ENCODE results near the gene HABP2.

Gene HABP2

DNA sequence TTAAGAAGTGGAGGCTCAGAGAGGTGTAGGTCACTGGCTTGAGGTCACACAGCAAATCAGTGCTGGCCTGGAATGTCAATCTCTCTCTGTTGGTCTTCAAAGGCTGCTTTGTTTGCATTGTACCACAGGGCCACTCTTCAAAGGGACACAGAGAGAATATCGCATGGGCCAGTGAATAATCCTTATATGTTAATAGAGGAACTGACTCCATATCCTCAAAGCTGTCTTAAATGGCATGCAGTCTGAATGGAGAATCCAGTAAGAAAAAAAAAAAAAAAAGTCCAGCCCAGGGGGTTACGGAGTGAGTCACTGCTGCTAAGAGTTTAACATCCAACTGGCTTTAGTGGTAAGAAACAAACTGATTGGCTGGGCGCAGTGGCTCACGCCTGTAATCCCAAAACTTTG lies 56.9 kb downstream of the HABP2 start:
- no peak for DNase-seq

DNA sequence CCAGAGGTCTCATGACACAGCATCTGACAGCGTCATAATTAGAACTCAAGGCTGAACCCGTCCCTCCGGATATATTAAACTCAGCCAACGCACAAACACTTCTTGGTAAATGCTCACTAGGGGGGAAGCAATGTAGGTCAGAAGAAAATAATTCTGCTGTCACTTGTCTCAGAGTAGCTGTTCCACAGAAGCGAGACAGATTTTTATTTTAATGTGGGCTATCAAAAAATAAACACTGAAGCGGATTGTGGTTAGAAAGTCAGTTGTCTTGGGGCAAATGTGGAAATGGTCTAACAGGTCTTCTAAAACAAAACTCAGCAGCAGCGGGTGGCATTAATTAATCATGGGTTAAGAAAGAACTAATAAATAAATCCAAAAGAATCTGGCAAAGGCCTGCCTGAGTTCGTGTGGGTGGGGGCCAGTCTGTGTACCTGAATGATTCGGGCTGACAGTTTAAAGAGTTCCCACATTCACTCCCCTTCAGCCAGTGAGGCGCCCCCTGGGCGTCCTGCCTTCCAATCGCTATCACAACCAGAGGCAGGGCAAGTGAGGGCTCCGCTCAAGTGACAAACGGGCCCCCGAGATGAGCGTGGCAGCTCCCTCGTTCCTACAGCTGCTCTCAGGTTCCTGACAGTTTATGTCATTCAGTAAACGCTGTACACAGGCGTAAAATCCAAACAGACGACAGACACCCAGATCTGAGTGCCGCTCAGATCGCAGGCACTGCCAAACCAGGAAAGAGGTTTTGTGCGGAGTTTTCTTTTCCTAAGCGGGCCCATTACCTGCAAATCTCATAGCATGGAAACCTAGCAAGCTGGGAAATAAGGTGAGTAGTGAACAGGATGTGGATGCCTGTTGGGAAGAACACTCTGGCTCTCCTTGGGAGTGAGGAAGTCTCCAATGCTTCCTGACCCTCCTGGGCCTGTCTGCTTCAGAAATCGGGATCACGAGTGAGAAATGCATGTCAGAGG lies 58.1 kb downstream of the HABP2 start:
- no peak for DNase-seq

GRCh38 chr10:113612154-113612553 lies 59.3 kb downstream of the HABP2 start:
- DNase-seq: no peak

DNA sequence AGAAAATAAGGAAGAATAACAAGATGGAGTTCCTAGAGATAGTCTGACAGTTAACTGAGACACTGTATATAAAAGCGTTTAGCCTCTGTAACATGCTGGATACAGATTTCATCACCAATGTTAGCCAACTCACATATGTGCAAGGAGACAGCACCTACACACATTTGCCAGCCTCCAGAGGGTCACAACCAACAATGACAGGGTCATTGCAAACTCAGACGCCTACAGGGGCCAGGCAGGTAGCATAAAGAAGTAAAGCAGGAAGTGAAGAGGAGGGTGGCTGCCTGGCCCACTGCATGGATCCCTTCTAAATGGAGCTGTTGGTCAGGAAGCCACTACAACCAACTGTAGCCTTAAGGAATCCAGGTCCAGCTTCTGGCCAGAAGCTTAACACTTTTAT lies 60.6 kb downstream of the HABP2 start:
- DNase-seq: no peak

- no peak for DNase-seq
Measured at GRCh38 chr10:113613977-113614690, 61.3 kb downstream of the HABP2 start.

- no peak for DNase-seq
Measured at GRCh38 chr10:113616244-113617074, 63.6 kb downstream of the HABP2 start.

DNA sequence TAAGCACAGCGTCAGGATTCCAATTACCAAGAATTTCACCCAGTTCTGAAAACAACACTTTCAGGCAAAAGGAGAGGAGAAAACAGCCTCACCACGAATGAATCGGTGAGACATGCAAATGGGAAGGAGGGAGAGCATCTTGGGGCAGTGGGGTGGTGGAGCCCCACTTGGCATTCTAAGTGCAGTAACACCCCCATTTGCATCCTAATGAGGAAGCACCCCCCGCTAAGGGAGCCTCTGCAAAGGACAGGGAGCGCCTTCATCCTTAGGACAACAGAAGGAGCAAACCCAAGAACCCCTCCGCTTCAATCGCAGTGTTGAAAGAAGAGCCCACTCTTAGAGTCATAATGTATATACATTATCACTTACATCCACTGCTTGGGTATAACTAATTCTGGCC lies 64.2 kb downstream of the HABP2 start:
- DNase-seq: no peak

DNA sequence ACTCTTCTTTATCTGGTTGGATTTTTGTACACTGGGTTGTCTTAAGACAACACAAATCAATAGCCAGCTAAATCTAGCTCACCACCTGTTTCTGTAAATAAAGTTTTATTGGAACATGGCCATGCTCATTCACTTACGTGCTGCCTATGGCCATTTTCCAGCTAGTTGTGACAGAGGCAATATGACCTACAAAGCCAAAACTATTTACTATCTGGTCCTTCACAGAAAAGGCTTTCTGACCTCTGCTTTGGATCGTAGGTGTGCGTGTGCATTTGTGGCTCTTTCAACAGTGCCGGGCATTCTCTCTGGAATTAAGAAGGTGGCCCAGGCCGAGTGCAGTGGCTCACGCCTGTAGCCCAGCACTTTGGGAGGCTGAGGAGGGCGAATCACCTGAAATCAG lies 65.5 kb downstream of the HABP2 start:
- no peak for DNase-seq

DNA sequence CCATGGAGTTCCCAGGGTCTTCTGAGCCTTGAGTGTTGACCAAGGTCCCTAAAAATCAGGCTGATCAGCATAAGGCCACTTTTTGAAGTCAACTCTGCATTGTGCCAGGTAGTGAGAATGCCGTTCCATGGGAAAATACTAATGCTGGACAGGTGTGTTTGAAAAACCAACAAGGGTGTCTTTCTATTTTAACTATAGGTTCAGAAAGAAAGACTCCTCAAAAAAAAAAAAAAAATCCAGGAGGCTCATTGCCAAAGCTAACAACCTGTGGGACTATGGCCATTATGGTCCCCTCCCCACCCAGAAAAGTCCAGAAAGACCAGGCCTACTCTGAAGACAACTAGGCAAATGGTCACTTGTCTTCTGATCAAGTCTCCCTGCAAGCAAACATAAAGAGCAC lies 66.5 kb downstream of the HABP2 start:
- DNase-seq: no peak

GRCh38 chr10:113620511-113620910 lies 67.7 kb downstream of the HABP2 start:
- no peak for DNase-seq

GRCh38 chr10:113620936-113621335 lies 68.1 kb downstream of the HABP2 start:
- no peak for DNase-seq

GRCh38 chr10:113621799-113622198 lies 68.9 kb downstream of the HABP2 start:
- no peak for DNase-seq

DNA sequence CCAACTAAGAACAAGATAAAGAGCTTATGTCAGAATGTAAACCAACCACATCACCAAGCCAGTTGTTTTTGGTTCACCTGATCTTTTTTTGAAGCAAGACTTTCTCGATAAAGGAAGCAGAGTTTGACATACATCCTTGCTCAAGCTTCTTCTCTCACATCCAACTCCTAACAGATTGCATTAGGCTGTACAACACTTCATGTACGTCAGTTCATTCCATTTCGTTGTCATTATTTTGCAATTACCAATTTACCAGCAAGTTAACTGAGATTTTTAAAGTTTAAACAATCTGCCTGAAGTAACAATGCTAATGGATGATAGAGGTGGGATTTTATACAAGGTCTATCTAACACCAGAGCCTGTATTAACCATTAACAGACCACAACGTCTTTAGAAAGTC lies 70.0 kb downstream of the HABP2 start:
- no peak for DNase-seq

DNA sequence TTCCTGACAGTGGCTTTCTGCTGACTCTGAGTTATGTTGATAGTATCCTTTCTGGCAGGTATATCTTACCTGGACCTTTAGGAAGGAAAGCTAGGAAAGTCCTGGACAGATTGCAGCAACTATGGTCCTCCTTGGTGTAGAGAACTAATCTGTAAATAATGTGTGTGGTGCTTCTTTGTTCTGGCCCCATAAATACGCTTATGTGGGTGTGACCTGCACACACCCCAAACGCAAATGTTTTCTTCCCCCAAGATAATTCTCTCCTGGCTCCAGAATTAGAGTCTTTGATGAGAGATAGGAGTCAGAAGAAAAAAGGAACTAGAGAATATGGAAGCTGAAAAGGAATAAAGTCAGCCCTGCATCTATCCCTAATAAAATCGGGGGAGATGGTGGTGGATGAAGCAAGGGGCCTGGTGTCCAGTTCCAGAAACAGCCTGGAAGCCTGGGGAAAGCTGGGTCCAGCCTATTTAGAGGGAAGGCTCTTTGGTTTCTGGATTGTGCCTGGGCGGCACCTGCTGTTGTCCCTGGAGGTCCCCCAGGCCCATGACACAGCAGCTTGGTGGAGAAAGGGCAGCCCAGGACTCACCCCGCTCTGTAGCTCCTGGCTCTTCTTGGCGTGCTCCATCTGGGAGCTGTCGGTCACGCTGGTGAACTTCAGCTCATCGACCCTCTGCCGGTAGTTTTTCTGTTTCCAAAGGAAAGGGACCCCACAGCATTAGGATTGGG lies 72.8 kb downstream of the HABP2 start:
- no peak for DNase-seq

DNA sequence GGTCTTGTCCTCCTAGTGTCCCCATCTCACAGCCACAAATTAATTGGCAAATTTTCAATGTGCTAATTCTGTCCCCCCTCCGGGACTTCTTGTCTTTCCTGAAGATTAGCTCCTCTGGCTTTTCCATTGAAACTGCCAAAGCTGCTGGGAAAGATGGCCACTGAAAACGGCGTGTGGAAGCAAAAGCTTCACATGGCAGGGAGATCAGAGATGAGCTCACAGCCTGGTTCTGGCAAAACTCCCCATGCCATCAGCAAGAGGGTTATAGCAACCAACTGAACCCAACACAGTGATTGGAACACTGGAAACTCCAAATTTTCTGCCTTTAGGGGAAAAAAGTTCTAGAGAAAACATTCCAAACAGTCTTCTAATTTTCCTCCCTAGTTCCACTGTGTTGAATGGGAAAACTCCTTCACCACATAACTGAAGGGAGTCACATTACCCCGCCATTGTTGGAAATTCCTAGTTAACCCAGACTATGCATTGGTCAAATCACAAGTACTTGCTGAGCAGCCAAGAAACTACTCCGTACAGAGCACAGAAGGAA lies 74.0 kb downstream of the HABP2 start:
- no peak for DNase-seq

DNA sequence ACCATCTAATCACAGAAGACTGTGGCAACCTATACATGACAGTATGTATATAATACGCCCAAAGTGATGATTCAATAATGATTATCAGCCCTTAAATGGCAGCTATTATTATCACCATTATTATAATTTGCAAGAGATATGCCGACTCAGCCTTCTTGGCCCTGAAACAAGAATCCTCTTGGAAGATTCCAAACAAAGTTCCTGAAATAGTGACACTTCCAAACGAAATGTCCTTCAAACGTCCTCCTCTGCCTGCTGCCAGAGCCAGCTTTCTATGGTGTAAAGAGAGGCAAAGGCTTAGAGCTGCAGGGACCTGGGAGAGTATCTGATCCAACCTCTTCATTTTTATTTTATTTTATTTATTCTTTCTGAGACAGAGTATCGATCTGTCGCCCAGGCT lies 75.0 kb downstream of the HABP2 start:
- DNase-seq: no peak

DNA sequence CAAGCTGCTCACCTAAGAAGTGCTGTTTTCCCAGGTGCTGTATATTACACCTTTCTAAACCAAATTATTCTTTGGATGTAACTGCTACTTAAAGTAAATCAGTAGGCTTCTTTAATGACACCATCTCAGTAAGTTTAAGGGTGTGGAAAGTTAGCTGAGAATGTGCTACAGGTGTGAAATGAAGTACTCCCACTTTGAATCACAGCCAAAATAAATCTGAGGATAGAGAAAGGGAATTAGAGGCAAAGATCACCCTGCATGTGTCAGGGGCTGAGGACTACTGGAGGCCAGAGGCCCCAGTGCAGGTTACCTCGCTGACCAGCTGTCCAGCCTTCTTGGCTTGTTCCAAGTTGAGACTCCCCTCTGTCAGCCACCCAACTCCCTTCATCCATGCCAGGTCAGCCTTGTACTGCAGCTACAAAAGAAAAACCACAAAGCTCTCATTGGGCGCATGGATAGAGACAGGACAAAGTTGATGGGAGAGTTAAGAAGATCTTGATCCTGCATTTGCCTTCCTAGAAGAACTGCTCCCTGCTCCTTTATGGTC lies 75.8 kb downstream of the HABP2 start:
- DNase-seq: no peak

DNA sequence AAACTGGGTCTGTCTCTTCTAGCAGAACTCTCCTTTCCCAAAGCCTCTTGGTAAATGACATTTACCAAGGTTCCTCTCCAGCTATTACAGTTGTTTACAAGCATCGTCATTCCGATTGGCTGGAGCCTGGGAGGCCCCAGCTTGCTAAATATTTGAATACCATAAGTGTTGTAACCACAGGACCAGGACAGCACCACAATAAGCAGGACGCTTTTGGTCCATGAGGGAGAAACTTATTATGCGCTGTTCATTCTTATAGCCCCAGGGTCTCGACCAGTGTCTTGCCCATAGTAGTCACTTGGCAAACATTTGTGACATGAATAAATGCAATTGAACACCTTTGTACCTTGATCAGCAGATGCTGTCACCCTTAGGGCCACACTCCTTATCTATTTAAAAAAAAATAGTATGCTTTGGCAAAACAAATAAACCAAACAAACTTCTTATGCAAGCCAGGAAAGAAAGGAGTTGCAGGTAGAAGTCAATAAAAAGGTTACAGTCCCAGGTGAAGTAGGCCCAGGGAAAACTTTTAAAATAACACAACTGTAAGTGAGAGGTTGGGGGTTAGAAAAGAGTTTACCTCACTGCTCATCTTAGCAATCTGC lies 78.2 kb downstream of the HABP2 start:
- no peak for DNase-seq

- DNase-seq: no peak
Measured at GRCh38 chr10:113631684-113632367, 79.0 kb downstream of the HABP2 start.
